ENCODE data around the gene CNFN.

Gene CNFN

GRCh38 chr19:42357290-42357689 lies 32.8 kb downstream of the CNFN start:
- Histone ChIP-seq H3K9ac (no peak overlapping the region), H3K4me1 (ENCODE audit: low read depth, poor library complexity, severe bottlenecking) (no peaks in the 10 kb centered on the region), H3K4me2 (no peak overlapping the region), H2AFZ (ENCODE audit: low read depth) (no peak overlapping the region), H3K4me3 (IDR thresholded peaks at IDR 0.05; ENCODE audit: insufficient read depth, low read depth, low read length) (no peak overlapping the region), H3K36me3 (ENCODE audit: insufficient read depth) (no peaks in the 10 kb centered on the region), H3K27me3 (ENCODE audit: insufficient read depth, low read depth) (no peaks in the 10 kb centered on the region), H3K79me2 (ENCODE audit: insufficient read depth, low read depth) (no peaks in the 10 kb centered on the region), H4K20me1 (ENCODE audit: insufficient read depth) (no peaks in the 10 kb centered on the region), H3K27ac (no peak overlapping the region)
- no peak for TF ChIP-seq CTCF (conservative IDR thresholded peaks at IDR 0.05; ENCODE audit: low read depth, low read length)

GRCh38 chr19:42356686-42357085 lies 33.4 kb downstream of the CNFN start:
- no peaks in the 10 kb centered on the region for H3K36me3 ChIP-seq (ENCODE audit: insufficient read depth)
- TF ChIP-seq CTCF (conservative IDR thresholded peaks at IDR 0.05; ENCODE audit: low read depth, low read length): no peak
- no peaks in the 10 kb centered on the region for H3K4me1 ChIP-seq (ENCODE audit: low read depth, poor library complexity, severe bottlenecking)
- no peak overlapping the region for H2AFZ ChIP-seq (ENCODE audit: low read depth)
- no peak overlapping the region for H3K4me2 ChIP-seq
- no peak overlapping the region for H3K27ac ChIP-seq
- H4K20me1 ChIP-seq (ENCODE audit: insufficient read depth): no peaks in the 10 kb centered on the region
- H3K79me2 ChIP-seq (ENCODE audit: insufficient read depth, low read depth): no peaks in the 10 kb centered on the region
- no peak overlapping the region for H3K4me3 ChIP-seq (IDR thresholded peaks at IDR 0.05; ENCODE audit: insufficient read depth, low read depth, low read length)
- H3K27me3 ChIP-seq (ENCODE audit: insufficient read depth, low read depth): no peaks in the 10 kb centered on the region
- H3K9ac ChIP-seq: no peak overlapping the region

- H3K4me2 ChIP-seq: no peak overlapping the region
- no peaks in the 10 kb centered on the region for H4K20me1 ChIP-seq (ENCODE audit: insufficient read depth)
- no peak for TF ChIP-seq CTCF (conservative IDR thresholded peaks at IDR 0.05; ENCODE audit: low read depth, low read length)
- no peaks in the 10 kb centered on the region for H3K36me3 ChIP-seq (ENCODE audit: insufficient read depth)
- no peaks in the 10 kb centered on the region for H3K79me2 ChIP-seq (ENCODE audit: insufficient read depth, low read depth)
- no peak overlapping the region for H2AFZ ChIP-seq (ENCODE audit: low read depth)
- no peaks in the 10 kb centered on the region for H3K4me1 ChIP-seq (ENCODE audit: low read depth, poor library complexity, severe bottlenecking)
- no peak overlapping the region for H3K27ac ChIP-seq
- H3K4me3 ChIP-seq (IDR thresholded peaks at IDR 0.05; ENCODE audit: insufficient read depth, low read depth, low read length): no peak overlapping the region
- no peak overlapping the region for H3K9ac ChIP-seq
- no peaks in the 10 kb centered on the region for H3K27me3 ChIP-seq (ENCODE audit: insufficient read depth, low read depth)
Observed at GRCh38 chr19:42355896-42356295, 34.2 kb downstream of the CNFN start.

- H3K27ac ChIP-seq: no peak overlapping the region
Observed at GRCh38 chr19:42353341-42354015, 36.6 kb downstream of the CNFN start.

More at GRCh38 chr19:42353341-42354015, 36.6 kb downstream of the CNFN start:
- no peak overlapping the region for H3K4me2 ChIP-seq
- no peak overlapping the region for H3K9ac ChIP-seq
- H3K27me3 ChIP-seq (ENCODE audit: insufficient read depth, low read depth): no peaks in the 10 kb centered on the region
- H3K4me3 ChIP-seq (IDR thresholded peaks at IDR 0.05; ENCODE audit: insufficient read depth, low read depth, low read length): no peak overlapping the region
- H2AFZ ChIP-seq (ENCODE audit: low read depth): no peak overlapping the region
- no peaks in the 10 kb centered on the region for H4K20me1 ChIP-seq (ENCODE audit: insufficient read depth)
- no peak for TF ChIP-seq CTCF (conservative IDR thresholded peaks at IDR 0.05; ENCODE audit: low read depth, low read length)
- H3K36me3 ChIP-seq (ENCODE audit: insufficient read depth): no peaks in the 10 kb centered on the region
- H3K79me2 ChIP-seq (ENCODE audit: insufficient read depth, low read depth): no peaks in the 10 kb centered on the region
- H3K4me1 ChIP-seq (ENCODE audit: low read depth, poor library complexity, severe bottlenecking): no peaks in the 10 kb centered on the region

Data from KMS-11 (cell line).